LNCaP clone FGC (cell line): ENCODE data around the gene SYCP2.

Experiments used
- DNase-seq: peaks from one replicate; pipeline ENCODE4 v3.0.0-alpha.2; 2011; ENCODE audit warnings: low read depth
- H3K4me3 ChIP-seq: 2 replicates; pipeline ENCODE4 v1.5.1; 2011; ENCODE audit warnings: mild to moderate bottlenecking, low read depth, low read length, control low read depth
- TF ChIP-seq, protein P1 (sequence below): IDR thresholded peaks from 2 replicates; pipeline ENCODE4 v1.5.1; 2012; ENCODE audit warnings: mild to moderate bottlenecking; ENCODE audit not compliant: control insufficient read depth, insufficient read depth; ENCODE audit errors: extremely low read depth

Gene SYCP2

DNA sequence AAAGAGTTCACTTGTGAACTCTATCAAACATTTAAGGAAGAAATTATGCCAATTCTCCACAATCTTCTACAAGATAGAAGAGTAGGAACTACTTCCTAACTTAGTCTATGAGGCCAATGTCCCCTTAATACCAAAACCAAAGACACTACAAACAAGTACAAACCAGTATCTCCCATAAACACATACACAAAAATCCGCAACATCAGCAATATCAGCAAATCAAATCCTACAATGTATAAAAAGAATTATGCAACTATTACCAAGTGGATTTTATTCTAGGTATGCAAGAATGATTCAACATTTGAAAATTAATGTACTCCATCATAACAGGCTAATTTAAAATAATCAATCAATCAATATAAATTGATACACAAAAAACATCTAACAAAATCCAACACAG lies 45.4 kb downstream of the SYCP2 start:
- DNase-seq, result no peak
- H3K4me3 ChIP-seq, result no peak overlapping the region
- TF ChIP-seq, protein P1, sequence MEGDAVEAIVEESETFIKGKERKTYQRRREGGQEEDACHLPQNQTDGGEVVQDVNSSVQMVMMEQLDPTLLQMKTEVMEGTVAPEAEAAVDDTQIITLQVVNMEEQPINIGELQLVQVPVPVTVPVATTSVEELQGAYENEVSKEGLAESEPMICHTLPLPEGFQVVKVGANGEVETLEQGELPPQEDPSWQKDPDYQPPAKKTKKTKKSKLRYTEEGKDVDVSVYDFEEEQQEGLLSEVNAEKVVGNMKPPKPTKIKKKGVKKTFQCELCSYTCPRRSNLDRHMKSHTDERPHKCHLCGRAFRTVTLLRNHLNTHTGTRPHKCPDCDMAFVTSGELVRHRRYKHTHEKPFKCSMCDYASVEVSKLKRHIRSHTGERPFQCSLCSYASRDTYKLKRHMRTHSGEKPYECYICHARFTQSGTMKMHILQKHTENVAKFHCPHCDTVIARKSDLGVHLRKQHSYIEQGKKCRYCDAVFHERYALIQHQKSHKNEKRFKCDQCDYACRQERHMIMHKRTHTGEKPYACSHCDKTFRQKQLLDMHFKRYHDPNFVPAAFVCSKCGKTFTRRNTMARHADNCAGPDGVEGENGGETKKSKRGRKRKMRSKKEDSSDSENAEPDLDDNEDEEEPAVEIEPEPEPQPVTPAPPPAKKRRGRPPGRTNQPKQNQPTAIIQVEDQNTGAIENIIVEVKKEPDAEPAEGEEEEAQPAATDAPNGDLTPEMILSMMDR, result no peak

DNA sequence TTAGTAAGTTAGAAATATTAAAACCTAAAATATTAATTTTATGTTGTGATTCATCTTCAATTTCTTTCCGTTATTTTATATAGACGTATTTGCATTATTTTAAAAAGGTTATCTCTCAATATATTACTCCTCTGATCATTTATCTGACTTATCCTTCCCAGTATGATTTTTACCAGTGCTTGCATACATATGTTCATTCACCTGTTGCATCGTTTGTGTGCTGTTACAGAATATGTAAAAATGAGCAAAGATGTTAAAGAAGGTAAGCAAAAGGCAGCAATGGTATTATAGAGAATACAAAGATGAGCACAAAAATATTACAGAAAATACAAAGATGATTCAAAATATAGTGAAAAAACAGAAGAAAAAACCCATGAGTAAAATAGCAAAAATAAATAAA lies 48.9 kb downstream of the SYCP2 start:
- H3K4me3 ChIP-seq, result no peak overlapping the region
- TF ChIP-seq, protein P1, result no peak
- DNase-seq, result no peak

DNA sequence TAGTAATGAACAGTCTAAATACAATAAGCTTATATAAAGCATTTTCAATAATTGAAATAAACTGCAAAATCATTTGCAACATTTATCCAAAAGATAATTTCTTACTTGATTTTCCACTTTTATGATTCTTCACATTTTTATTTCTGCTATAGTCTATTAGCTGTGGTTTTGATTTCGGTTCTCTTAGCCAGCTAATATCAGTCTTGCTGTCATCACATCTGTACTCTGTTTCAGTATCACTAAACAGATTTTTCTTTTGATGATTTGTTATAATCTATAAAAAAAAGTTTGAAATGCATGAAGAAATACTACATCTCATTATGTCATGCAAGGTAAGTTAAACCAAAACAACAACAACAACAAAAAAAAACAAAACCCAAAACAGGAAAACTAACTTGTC lies 53.2 kb downstream of the SYCP2 start:
- TF ChIP-seq, protein P1, result no peak
- no peak overlapping the region for H3K4me3 ChIP-seq
- DNase-seq, result no peak

DNA sequence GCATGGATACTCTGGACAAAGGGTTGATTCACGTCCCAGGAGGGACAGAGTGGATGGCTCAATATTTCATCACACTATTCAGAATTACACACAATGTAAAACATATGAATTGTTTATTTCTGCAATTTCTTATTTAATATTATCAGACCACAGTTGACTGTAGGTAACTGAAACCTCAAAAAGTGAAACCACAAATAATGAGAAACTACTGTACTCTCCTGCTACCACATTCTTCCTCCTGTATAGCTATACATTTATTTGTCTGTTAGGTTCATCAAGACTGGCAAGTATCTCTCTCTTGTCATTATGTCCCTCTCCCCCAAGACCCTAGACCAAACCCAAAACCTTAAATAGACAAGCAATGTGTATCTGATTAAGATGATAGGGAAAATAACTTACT lies 60.0 kb downstream of the SYCP2 start:
- TF ChIP-seq, protein P1, result no peak
- no peak overlapping the region for H3K4me3 ChIP-seq
- DNase-seq, result no peak

DNA sequence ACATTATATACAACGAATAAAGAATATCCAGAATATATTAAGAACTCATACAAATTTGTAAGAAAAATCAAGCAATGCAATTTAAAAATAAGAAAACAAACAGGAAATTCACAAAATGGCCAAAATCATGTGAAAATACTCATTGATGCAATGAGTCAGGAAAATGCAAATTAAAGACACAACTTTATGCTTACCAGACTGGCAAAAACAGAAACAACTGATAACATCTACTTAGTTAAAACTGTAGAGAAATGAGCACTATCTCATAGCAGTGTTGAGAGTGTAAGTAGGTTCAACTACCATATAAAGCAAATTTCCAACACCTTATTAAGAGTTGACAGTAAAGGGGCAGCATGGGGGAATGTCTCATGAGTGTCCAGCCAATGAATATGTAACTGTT lies 62.3 kb downstream of the SYCP2 start:
- no peak overlapping the region for H3K4me3 ChIP-seq
- TF ChIP-seq, protein P1, result no peak
- DNase-seq, result no peak

DNA sequence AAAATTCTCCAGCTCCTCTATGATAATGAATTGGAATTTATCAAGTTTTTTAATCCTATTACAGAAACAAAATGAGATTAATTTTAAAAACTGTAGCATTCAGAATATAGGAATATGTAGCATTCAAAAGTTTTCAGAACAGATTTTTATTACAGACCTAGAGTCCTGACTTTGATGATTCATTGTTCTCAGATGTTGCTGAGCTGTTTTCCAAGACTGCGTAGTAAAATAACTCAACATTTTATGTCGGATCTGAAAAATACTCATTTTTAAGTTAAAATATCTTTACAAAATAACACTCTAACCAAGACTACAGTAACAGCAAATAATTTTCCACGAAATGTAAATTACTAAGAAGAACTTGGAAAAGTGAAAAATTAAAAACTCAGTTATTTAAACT lies 67.1 kb downstream of the SYCP2 start:
- TF ChIP-seq, protein P1, result no peak
- no peak for DNase-seq
- H3K4me3 ChIP-seq, result no peak overlapping the region

DNA sequence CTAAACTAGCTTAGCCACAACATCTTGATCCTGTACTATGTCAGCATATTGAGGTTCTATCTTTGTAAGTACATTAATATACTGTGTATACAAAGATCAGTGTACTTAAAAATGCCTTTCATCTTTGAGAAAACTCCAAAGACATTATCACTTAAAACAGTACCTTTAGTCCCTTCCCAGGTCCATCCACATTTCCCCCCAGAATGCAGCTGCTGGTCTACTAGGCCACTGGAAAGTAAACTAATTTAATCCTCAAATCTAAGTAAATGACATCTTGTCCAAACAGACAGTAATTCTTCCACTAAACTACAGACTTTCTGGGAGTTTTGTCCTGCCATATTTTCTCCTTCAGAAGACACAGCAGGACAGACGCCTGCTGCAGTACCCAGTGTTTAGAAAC lies 68.7 kb downstream of the SYCP2 start:
- no peak for DNase-seq
- TF ChIP-seq, protein P1, result no peak
- no peak overlapping the region for H3K4me3 ChIP-seq
